ENCODE results near the gene TCN2.
"Not testable (repeated sequence)": the region's sequence is repeated elsewhere in the genome, so short reads cannot be mapped to it uniquely, and the experiment has no call there.

- not testable (repeated sequence) for TF ChIP-seq CTCF (conservative IDR thresholded peaks at IDR 0.05; ENCODE audit: low read depth, low read length); NFE2L2 (IDR thresholded peaks at IDR 0.05; ENCODE audit: low read depth, low read length); RAD21 (IDR thresholded peaks at IDR 0.05; ENCODE audit: low read length); POLR2A (IDR thresholded peaks at IDR 0.05; ENCODE audit: low read depth, low read length); FOS (IDR thresholded peaks at IDR 0.05; ENCODE audit: low read depth, low read length); RCOR1 (IDR thresholded peaks at IDR 0.05; ENCODE audit: insufficient replicate concordance, low read length); RFX5 (IDR thresholded peaks at IDR 0.05; ENCODE audit: low read depth, low read length); CHD1 (IDR thresholded peaks at IDR 0.05; ENCODE audit: low read depth, low read length); MAFK (IDR thresholded peaks at IDR 0.05; ENCODE audit: low read depth, low read length); MXI1 (IDR thresholded peaks at IDR 0.05; ENCODE audit: borderline replicate concordance, low read depth, low read length); BHLHE40 (IDR thresholded peaks at IDR 0.05; ENCODE audit: low read depth, low read length)
- TF ChIP-seq, protein P1, sequence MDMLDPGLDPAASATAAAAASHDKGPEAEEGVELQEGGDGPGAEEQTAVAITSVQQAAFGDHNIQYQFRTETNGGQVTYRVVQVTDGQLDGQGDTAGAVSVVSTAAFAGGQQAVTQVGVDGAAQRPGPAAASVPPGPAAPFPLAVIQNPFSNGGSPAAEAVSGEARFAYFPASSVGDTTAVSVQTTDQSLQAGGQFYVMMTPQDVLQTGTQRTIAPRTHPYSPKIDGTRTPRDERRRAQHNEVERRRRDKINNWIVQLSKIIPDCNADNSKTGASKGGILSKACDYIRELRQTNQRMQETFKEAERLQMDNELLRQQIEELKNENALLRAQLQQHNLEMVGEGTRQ (IDR thresholded peaks at IDR 0.05; ENCODE audit: low read depth, low read length), result not testable (repeated sequence)
- TF ChIP-seq, protein P2, sequence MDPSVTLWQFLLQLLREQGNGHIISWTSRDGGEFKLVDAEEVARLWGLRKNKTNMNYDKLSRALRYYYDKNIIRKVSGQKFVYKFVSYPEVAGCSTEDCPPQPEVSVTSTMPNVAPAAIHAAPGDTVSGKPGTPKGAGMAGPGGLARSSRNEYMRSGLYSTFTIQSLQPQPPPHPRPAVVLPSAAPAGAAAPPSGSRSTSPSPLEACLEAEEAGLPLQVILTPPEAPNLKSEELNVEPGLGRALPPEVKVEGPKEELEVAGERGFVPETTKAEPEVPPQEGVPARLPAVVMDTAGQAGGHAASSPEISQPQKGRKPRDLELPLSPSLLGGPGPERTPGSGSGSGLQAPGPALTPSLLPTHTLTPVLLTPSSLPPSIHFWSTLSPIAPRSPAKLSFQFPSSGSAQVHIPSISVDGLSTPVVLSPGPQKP (IDR thresholded peaks at IDR 0.05; ENCODE audit: borderline replicate concordance, low read depth, low read length), result not testable (repeated sequence)
Observed at GRCh38 chr22:30676565-30676964, 69.6 kb downstream of the TCN2 start.
